ENCODE data around the gene HJV.

HJV gene

GRCh38 chr1:145997016-145997717 is 24.4 kb downstream of the HJV start:
- H3K36me3 ChIP-seq (ENCODE audit: insufficient read depth, low read length) = peaks cover 33% of the 10 kb centered on the region
- peaks cover 49% of the 10 kb centered on the region for H3K4me1 ChIP-seq (ENCODE audit: insufficient read depth, low read length)
- H3K9me3 ChIP-seq (ENCODE audit: low read length) = no peaks in the 10 kb centered on the region
- no peaks in the 10 kb centered on the region for H3K27me3 ChIP-seq (ENCODE audit: control insufficient read depth in 1 of 2, insufficient read depth in 2 of 2, low read length in 2 of 2)
- peak overlapping the region; percentile 70 to 88 for H3K4me3 ChIP-seq (ENCODE audit: low read depth in 1 of 2, low read length in 2 of 2)
- peak overlapping the region; percentile 96 for H3K9ac ChIP-seq (ENCODE audit: low read length)
- H3K27ac ChIP-seq (ENCODE audit: low read depth, low read length) = peak overlapping the region; percentile 97

- Histone ChIP-seq H3K27me3 (ENCODE audit: control insufficient read depth in 1 of 2, insufficient read depth in 2 of 2, low read length in 2 of 2) (no peaks in the 10 kb centered on the region), H3K4me1 (ENCODE audit: insufficient read depth, low read length) (peaks cover 51% of the 10 kb centered on the region), H3K4me3 (ENCODE audit: low read depth in 1 of 2, low read length in 2 of 2) (peak within 1 kb of the TSS; percentile 80 to 99), H3K36me3 (ENCODE audit: insufficient read depth, low read length) (peaks cover 36% of the 10 kb centered on the region), H3K9me3 (ENCODE audit: low read length) (no peaks in the 10 kb centered on the region), H3K9ac (ENCODE audit: low read length) (peak within 1 kb of the TSS; percentile 99), H3K27ac (ENCODE audit: low read depth, low read length) (peak within 1 kb of the TSS; percentile 98)
Measured at GRCh38 chr1:145996433-145997015, 25.0 kb downstream of the HJV start, which contains the start of gene TXNIP. Gene TXNIP, minus strand, starts transcription at chr1:145996579. Its CDS starts 313 bp downstream, at chr1:145996266.

DNA sequence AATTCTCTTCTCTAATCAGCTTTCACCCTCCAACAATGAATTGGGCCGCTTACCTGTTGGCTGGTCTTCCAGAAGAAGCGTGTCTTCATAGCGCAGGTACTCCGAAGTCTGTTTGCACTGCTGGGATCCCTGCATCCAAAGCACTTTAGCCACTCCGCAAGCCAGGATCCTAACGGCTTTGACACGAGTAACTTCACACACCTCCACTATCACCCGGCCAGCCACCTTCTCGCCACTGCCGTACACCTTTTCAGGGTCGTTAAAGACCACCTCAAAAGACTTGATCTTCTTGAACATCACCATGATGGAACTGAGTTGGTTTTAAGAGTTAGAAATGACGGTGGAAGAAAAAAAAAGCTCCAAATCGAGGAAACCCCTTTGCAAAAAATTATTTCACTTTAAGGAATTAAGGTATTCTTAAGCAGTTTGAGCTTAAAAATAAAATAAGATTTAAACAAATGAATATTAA is 25.5 kb downstream of the HJV start:
- peaks cover 52% of the 10 kb centered on the region for H3K4me1 ChIP-seq (ENCODE audit: insufficient read depth, low read length)
- peak overlapping the region; percentile 80 to 99 for H3K4me3 ChIP-seq (ENCODE audit: low read depth in 1 of 2, low read length in 2 of 2)
- peak overlapping the region; percentile 98 for H3K27ac ChIP-seq (ENCODE audit: low read depth, low read length)
- H3K27me3 ChIP-seq (ENCODE audit: control insufficient read depth in 1 of 2, insufficient read depth in 2 of 2, low read length in 2 of 2) = no peaks in the 10 kb centered on the region
- H3K36me3 ChIP-seq (ENCODE audit: insufficient read depth, low read length) = peaks cover 36% of the 10 kb centered on the region
- H3K9me3 ChIP-seq (ENCODE audit: low read length) = no peaks in the 10 kb centered on the region
- peak overlapping the region; percentile 99 for H3K9ac ChIP-seq (ENCODE audit: low read length)

GRCh38 chr1:145995148-145995881 is 26.2 kb downstream of the HJV start:
- no peaks in the 10 kb centered on the region for H3K27me3 ChIP-seq (ENCODE audit: control insufficient read depth in 1 of 2, insufficient read depth in 2 of 2, low read length in 2 of 2)
- peak overlapping the region; percentile 80 to 99 for H3K4me3 ChIP-seq (ENCODE audit: low read depth in 1 of 2, low read length in 2 of 2)
- peaks cover 58% of the 10 kb centered on the region for H3K4me1 ChIP-seq (ENCODE audit: insufficient read depth, low read length)
- H3K9ac ChIP-seq (ENCODE audit: low read length) = peak overlapping the region; percentile 99
- peaks cover 36% of the 10 kb centered on the region for H3K36me3 ChIP-seq (ENCODE audit: insufficient read depth, low read length)
- peak overlapping the region; percentile 98 for H3K27ac ChIP-seq (ENCODE audit: low read depth, low read length)
- no peaks in the 10 kb centered on the region for H3K9me3 ChIP-seq (ENCODE audit: low read length)

GRCh38 chr1:145994391-145995120 is 27.0 kb downstream of the HJV start:
- no peaks in the 10 kb centered on the region for H3K27me3 ChIP-seq (ENCODE audit: control insufficient read depth in 1 of 2, insufficient read depth in 2 of 2, low read length in 2 of 2)
- H3K4me1 ChIP-seq (ENCODE audit: insufficient read depth, low read length) = peaks cover 53% of the 10 kb centered on the region
- H3K9me3 ChIP-seq (ENCODE audit: low read length) = no peaks in the 10 kb centered on the region
- H3K36me3 ChIP-seq (ENCODE audit: insufficient read depth, low read length) = peaks cover 36% of the 10 kb centered on the region
- H3K9ac ChIP-seq (ENCODE audit: low read length) = peak overlapping the region; percentile 99
- peak overlapping the region; percentile 80 to 99 for H3K4me3 ChIP-seq (ENCODE audit: low read depth in 1 of 2, low read length in 2 of 2)
- peak overlapping the region; percentile 98 for H3K27ac ChIP-seq (ENCODE audit: low read depth, low read length)

- no peaks in the 10 kb centered on the region for H3K9me3 ChIP-seq (ENCODE audit: low read length)
- peak overlapping the region; percentile 99 for H3K9ac ChIP-seq (ENCODE audit: low read length)
- H3K36me3 ChIP-seq (ENCODE audit: insufficient read depth, low read length) = peaks cover 36% of the 10 kb centered on the region
- H3K4me1 ChIP-seq (ENCODE audit: insufficient read depth, low read length) = peaks cover 46% of the 10 kb centered on the region
- no peaks in the 10 kb centered on the region for H3K27me3 ChIP-seq (ENCODE audit: control insufficient read depth in 1 of 2, insufficient read depth in 2 of 2, low read length in 2 of 2)
- peak overlapping the region; percentile 98 for H3K27ac ChIP-seq (ENCODE audit: low read depth, low read length)
- H3K4me3 ChIP-seq (ENCODE audit: low read depth in 1 of 2, low read length in 2 of 2) = peak overlapping the region; percentile 80 to 99
Measured at GRCh38 chr1:145993618-145994390, 27.7 kb downstream of the HJV start.

- Histone ChIP-seq H3K4me3 (ENCODE audit: low read depth in 1 of 2, low read length in 2 of 2) (peak overlapping the region; percentile 80 to 99), H3K27ac (ENCODE audit: low read depth, low read length) (peak overlapping the region; percentile 98), H3K9ac (ENCODE audit: low read length) (peak overlapping the region; percentile 99), H3K36me3 (ENCODE audit: insufficient read depth, low read length) (peaks cover 36% of the 10 kb centered on the region), H3K4me1 (ENCODE audit: insufficient read depth, low read length) (peaks cover 39% of the 10 kb centered on the region), H3K9me3 (ENCODE audit: low read length) (no peaks in the 10 kb centered on the region), H3K27me3 (ENCODE audit: control insufficient read depth in 1 of 2, insufficient read depth in 2 of 2, low read length in 2 of 2) (no peaks in the 10 kb centered on the region)
Measured at GRCh38 chr1:145992958-145993617, 28.4 kb downstream of the HJV start.

DNA sequence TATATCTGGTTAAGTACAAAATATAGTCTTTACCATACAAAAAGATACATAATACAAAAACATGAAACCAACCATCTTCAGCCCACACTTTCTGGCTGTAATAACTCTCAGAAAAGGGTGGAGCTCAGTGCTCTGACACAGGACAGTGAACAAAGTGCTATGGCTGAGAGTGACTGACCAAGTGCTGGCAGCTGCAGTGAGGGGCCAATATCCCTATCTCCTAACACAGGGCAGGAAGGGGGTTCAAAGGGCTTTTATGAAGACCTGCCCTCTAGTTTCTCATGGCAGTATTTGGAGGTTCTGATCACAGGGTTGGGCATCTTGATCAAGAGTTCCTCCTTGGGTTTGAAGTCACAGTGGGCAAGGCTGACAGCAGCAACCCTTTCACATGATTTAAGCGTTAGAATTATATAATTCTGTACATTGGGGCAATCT is 29.0 kb downstream of the HJV start:
- Histone ChIP-seq H3K4me3 (ENCODE audit: low read depth in 1 of 2, low read length in 2 of 2) (peak overlapping the region; percentile 80 to 99), H3K9ac (ENCODE audit: low read length) (peak overlapping the region; percentile 99), H3K27me3 (ENCODE audit: control insufficient read depth in 1 of 2, insufficient read depth in 2 of 2, low read length in 2 of 2) (no peaks in the 10 kb centered on the region), H3K27ac (ENCODE audit: low read depth, low read length) (peak overlapping the region; percentile 98), H3K36me3 (ENCODE audit: insufficient read depth, low read length) (peaks cover 36% of the 10 kb centered on the region), H3K9me3 (ENCODE audit: low read length) (no peaks in the 10 kb centered on the region), H3K4me1 (ENCODE audit: insufficient read depth, low read length) (peaks cover 33% of the 10 kb centered on the region)

DNA sequence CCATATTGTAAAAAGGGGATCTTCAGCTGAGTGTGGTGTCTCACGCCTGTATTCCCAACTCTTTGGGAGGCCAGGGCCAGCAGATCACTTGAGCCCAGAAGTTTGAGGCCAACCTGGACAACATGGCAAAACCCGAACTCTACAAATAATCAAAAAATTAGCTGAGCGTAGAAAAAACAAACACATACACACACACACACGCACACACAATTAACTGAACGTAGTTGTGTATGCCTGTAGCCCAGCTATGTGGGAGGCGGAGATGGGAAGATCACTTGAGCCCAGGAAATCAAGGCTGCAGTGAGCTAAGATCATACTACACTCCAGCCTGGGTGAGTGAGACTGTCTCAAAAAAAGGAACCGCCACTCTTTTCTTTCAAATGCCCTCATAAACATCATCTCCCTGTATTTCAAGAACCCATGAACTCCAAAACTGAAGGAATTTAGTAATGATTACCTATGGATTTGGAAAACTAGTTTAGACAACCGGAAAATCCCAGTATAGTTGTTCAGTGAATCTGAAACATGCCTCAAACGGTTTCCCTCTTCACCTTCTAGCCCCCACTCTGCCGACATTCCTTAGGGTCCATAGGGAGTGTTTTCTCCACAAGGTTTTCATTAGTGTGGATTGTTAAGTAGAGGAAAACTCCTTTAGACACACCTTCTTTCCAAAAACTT is 29.7 kb downstream of the HJV start:
- Histone ChIP-seq H3K9me3 (ENCODE audit: low read length) (no peaks in the 10 kb centered on the region), H3K36me3 (ENCODE audit: insufficient read depth, low read length) (peaks cover 36% of the 10 kb centered on the region), H3K4me3 (ENCODE audit: low read depth in 1 of 2, low read length in 2 of 2) (peak overlapping the region in 1 of 2 donors; percentile 99), H3K27me3 (ENCODE audit: control insufficient read depth in 1 of 2, insufficient read depth in 2 of 2, low read length in 2 of 2) (no peaks in the 10 kb centered on the region), H3K4me1 (ENCODE audit: insufficient read depth, low read length) (peaks cover 32% of the 10 kb centered on the region), H3K9ac (ENCODE audit: low read length) (no peak overlapping the region), H3K27ac (ENCODE audit: low read depth, low read length) (peak overlapping the region; percentile 98)

Data from muscle layer of colon (tissue), 2 donors.